NCI-H1105 treated with DMSO at 0.1 percent for 48 hours (cell line): ENCODE data around the gene ENPP1.
A peak's percentile ranks its signal among the peaks of the same experiment; 100 is the strongest.
"Not testable (repeated sequence)": the region's sequence is repeated elsewhere in the genome, so short reads cannot be mapped to it uniquely, and the experiment has no call there.

Experiments
- DNase-seq: peaks from one replicate; lab custom pipeline; 2025; lab: John Stamatoyannopoulos, UW

The ENPP1 gene

DNA sequence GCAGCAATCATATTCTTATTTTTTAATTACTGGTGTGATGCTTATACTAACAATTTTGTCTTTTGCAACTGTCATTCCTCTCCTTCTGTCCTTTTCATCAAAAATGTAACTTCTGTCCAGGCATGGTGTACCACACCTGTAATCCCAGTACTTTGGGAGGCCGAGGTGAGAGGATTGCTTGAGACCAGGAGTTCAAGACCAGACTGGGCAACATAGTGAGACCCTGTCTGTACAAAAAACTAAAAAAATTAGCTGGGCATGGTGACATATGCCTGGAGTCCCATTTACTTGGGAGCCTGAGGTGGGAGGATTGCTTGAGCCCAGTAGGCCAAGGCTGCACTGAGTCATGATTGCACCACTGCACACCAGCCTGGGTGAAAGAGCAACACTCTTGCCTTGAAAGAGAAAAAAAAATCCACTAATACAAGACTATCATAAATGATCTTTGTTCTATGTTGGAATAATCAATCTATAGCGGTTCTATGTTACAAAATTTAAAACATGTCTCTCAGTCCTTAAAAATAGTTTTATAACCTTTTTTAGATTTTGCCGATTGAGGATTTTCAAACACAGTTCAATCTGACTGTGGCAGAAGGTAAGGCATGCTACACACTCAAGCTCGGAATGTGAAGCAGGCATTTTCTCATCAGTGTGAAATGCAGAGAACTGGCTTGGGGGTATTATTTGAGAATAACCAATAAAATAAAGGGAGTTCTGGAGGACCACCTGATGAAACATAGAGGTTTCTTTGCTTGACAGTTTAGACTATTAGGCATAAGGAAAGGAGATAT, 70.4 kb downstream of the ENPP1 start:
- no peak for DNase-seq

- no peak for DNase-seq
Measured at GRCh38 chr6:131883016-131883415, 75.2 kb downstream of the ENPP1 start.

- DNase-seq, result no peak
Measured at GRCh38 chr6:131885237-131885636, 77.4 kb downstream of the ENPP1 start.

DNA sequence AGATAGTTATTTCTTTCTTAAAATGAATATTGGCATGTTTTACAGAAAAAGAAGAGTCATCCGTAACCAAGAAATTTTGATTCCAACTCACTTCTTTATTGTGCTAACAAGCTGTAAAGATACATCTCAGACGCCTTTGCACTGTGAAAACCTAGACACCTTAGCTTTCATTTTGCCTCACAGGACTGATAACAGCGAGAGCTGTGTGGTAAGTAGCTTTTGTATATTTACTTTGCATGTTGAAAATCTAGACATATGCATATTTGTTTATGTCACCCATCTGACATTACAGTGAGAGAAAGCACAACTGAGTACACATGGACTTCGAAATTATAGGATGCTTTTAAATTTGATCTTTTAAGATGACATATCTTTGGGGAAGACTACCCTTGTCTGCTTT, 78.7 kb downstream of the ENPP1 start:
- DNase-seq, result no peak

GRCh38 chr6:131890091-131890490, 82.3 kb downstream of the ENPP1 start:
- DNase-seq, result no peak

DNA sequence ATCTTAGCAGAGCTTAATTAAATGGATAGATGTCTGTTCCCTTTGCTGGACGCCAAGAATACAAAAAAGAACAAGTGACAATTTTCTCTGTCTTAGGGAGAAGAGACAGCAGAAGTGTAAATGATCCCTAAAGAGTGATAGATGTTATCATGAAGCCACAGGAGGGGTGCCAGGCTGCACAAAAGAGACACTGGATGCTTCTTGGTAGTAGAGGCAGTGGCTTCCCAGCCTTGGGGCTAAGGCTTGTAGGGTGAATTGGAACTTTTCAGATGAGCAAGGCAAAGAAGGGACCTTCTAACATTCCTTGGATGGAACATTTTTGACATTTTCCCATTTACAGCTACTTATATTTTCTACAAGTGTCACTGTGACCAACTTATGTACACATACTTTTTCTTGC, 85.4 kb downstream of the ENPP1 start:
- no peak for DNase-seq

DNA sequence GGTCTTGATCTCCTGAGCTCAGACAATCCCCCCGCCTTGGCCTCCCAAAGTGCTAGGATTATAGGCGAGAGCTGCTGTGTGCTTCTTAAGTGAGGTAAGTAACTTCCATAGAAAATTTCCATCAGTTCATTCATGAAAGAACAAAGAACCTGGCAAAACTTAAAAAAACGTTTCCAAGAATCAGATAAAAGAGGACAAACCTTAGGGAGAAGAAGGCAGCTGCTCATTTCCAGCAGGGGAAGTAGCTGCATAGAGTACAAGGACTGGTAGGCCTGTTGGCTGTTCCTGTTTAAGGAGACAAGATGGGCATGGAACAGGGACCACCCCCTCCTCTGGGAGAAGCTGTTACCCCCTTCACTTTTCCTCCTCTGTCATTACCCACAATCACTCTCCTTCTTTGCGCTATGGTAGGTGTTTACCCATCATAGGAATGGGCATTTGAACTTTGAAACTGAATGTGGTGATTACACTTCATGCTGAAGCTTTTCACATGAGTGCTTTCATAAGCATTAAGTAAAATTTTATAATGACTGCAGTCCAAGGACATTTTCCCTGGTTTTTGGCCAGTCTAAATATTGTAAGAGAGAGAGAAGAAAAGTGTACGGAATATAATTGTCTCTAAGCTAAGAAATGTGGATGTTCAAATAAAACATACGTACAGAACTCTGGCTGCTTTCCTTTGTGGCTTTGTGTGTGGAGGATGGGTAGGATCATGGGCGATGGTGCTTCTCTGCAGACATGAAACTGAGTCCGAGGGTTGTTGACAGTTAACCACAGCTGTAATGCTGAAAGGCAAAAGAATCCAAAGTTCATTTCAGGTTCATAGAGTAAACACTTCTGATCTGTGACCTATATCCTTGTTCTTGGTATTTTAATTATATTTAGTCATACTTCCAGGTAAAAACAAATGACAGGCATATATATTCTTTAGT, 86.9 kb downstream of the ENPP1 start:
- DNase-seq, result no peak

GRCh38 chr6:131897050-131897435, 89.2 kb downstream of the ENPP1 start:
- DNase-seq, result no peak

- DNase-seq, result no peak
Measured at GRCh38 chr6:131897621-131898020, 89.8 kb downstream of the ENPP1 start.

- DNase-seq, result no peak
Measured at GRCh38 chr6:131898718-131899117, 90.9 kb downstream of the ENPP1 start.

DNA sequence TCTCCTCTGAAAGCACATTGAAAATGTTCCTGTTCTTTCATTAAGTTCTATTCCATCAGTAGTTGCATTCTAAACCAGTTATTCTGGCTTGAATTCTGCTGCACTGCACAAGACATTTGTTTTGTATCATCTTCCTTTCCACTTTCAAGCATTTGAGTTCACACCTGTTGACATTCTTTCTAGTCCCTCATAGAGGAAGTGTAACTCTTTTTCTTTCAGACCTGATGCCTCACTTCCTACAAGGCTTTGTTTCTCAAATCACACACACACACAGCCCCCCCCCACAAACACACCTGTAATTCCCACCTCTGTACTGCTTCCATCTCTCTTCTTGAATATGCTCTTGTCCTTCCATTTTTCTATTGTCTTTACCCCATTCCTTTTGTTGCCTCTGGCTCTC, 92.4 kb downstream of the ENPP1 start:
- DNase-seq, result no peak

DNA sequence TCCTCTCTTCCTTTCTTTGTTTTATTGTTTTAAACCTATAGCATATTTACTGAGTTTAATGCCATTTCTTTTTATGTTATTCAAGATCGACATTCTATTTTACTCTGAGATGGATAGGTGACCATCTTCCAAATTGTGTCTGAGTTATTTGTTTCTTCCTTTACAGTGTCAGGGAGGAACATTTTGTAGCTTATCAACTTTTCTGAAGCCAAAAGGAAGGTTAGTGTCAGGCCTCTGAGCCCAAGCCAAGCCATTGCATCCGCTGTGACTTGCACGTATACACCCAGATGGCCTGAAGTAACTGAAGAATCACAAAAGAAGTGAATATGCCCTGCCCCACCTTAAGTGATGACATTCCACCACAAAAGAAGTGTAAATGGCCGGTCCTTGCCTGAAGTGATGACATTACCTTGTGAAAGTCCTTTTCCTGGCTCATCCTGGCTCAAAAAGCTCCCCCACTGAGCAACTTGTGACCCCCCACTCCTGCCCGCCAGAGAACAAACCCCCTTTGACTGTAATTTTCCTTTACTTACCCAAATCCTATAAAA, 93.6 kb downstream of the ENPP1 start:
- DNase-seq, result not testable (repeated sequence)

DNA sequence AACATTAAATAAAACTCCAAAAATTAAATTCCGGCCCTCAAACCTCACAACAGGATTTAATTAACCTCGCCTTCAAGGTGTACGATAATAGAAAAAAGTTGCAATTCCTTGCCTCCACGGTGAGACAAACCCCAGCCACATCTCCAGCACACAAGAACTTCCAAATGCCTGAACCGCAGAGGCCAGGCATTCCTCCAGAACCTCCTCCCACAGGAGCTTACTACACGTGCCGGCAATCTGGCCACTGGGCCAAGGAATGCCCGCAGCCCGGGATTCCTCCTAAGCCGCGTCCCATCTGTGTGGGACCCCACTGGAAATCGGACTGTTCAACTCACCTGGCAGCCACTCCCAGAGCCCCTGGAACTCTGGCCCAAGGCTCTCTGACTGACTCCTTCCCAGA, 95.9 kb downstream of the ENPP1 start:
- not testable (repeated sequence) for DNase-seq

DNA sequence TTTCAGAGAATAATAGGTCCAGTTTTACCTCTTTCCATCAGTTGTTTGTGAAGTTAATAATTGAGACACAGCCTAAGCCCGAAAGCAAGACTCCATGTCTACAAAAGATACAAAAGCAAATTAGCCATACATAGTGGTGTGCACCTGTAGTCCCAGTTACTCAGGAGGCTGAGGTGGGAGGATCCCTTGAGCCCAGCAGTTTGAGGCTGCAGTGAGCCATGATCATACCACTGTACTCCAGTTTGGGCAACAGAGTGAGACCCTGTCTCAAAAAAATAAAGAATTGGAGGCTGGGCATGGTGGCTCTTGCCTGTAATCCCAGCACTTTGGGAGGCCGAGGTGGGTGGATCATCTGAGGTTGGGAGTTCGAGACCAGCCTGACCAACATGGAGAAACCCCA, 101.0 kb downstream of the ENPP1 start:
- DNase-seq, result not testable (repeated sequence)

- peak; percentile 66 for DNase-seq
Measured at GRCh38 chr6:131909408-131910218, 101.8 kb downstream of the ENPP1 start.

DNA sequence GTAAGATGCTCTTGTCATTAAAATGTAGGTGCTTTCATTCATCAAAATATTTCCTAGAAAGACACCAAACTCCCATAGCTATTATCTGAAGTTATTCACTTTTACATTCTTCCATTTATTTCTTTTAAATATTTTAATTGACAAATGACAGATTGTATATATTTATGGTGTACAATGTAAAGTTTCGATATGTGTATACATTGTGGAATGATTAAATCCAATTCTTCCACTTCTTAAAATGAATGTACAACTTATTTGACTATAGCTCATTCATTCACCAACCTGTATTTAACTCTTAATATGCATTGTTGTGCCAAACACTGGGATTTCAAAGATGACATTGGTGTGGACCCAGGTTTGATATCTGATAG, 102.4 kb downstream of the ENPP1 start:
- no peak for DNase-seq

DNA sequence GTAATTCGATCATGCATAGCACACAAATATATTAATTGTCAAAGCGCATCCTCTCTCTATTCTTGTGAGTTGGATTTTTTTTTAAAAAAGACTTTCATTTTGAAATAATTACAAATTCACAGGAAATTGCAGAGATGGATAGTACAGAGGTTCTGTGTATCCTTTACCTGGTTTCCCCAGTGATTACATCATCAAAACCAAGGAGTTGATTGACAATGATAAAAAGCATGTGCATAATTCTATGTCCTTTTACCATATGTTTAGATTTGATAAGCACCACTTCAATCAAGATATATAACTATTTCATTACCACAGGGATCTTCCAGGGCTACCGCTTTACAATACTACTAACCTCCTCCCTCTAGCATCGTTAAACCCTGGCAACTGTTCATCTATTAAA, 103.1 kb downstream of the ENPP1 start:
- DNase-seq, result peak; percentile 7

GRCh38 chr6:131911951-131912350, 104.1 kb downstream of the ENPP1 start:
- no peak for DNase-seq

- DNase-seq, result no peak
Measured at GRCh38 chr6:131914234-131914633, 106.4 kb downstream of the ENPP1 start.

GRCh38 chr6:131914967-131915751, 107.3 kb downstream of the ENPP1 start:
- peak; percentile 59 for DNase-seq
